Breast epithelium (tissue), 4 donors: Measurements from ENCODE around the gene INHBB. TPM values are rescaled to one million over a fixed set of nuclear protein-coding genes. Genes with fewer than 3 reads are reported as not detected.

ENCODE experiments used
- DNase-seq, 2 donors: peaks; one replicate each; pipeline ENCODE4 v3.0.0-alpha.2; 2019; ENCODE audit warnings: low spot score in 2 of 2
- H3K27ac ChIP-seq, 2 donors: fragments of 200-600 bp; sonication (generic) in 1 of 2; one replicate each; pipeline ENCODE4 v1.5.1; 2016 to 2019; ENCODE audit warnings: mild to moderate bottlenecking in 1 of 2
- H3K27me3 ChIP-seq, 2 donors: fragments of 200-600 bp; sonication (generic) in 1 of 2; one replicate each; pipeline versions ENCODE4 v1.5.1 to v1.6.0; 2017 to 2019; ENCODE audit warnings: control low read depth in 1 of 2, mild to moderate bottlenecking in 1 of 2
- H3K36me3 ChIP-seq: fragments of 200-600 bp; one replicate; pipeline ENCODE4 v1.5.1; 2019
- H3K4me1 ChIP-seq, 2 donors: fragments of 200-600 bp; sonication (generic); one replicate each; pipeline ENCODE4 v1.5.1; 2016 to 2019; ENCODE audit warnings: control low read depth in 1 of 2
- H3K4me3 ChIP-seq, 3 donors: fragments of 200-600 bp; sonication (generic); 1 replicate in 2 of 3; 2 replicates in 1 of 3; pipeline ENCODE4 v1.5.1; 2016 to 2019; ENCODE audit warnings: mild to moderate bottlenecking in 3 of 3, moderate library complexity in 2 of 3
- H3K9me3 ChIP-seq, 2 donors: fragments of 200-600 bp; sonication (generic) in 1 of 2; one replicate each; pipeline ENCODE4 v1.5.1; 2016 to 2019; ENCODE audit warnings: control low read depth in 1 of 2
- CTCF ChIP-seq, 3 donors: fragments of 450-650 bp; IDR thresholded peaks; one replicate each; pipeline ENCODE4 v1.5.1; 2016 to 2017; ENCODE audit warnings: antibody characterized with exemption in 3 of 3, mild to moderate bottlenecking in 3 of 3, moderate library complexity in 3 of 3
- POLR2A ChIP-seq: fragments of 450-650 bp; IDR thresholded peaks from one replicate; pipeline ENCODE4 v1.6.1; 2016; ENCODE audit warnings: antibody characterized with exemption, mild to moderate bottlenecking, moderate library complexity
- POLR2AphosphoS5 ChIP-seq, 3 donors: sonication (generic); formaldehyde crosslinking; IDR thresholded peaks; one replicate each; pipeline ENCODE4 v1.6.1; 2017; ENCODE audit warnings: antibody characterized with exemption in 3 of 3
- intact Hi-C: fragments of 100-400 bp; cut with DNase I; formaldehyde crosslinking; loops from one replicate; pipeline ENCODE4 v1.15.1; 2023; ENCODE audit warnings: low total_unique reads
- total RNA-seq, 3 donors: library from RNA; depleted of rRNA; stranded (reverse); fragments of >200 nt; gene quantifications; one replicate each; pipeline ENCODE4 v1.1.0, GENCODE V29; 2016

INHBB gene
- total RNA-seq, 3 donors from 2014 or later, result 35.0 to 60.6 (median 42.3) TPM

- no peaks in the 10 kb centered on the region for H3K27me3 ChIP-seq
- no peak for TF ChIP-seq CTCF (IDR thresholded peaks at IDR 0.05)
- TF ChIP-seq POLR2AphosphoS5 (IDR thresholded peaks at IDR 0.05), result no peak
- TF ChIP-seq POLR2A, result no peak
- no peaks in the 10 kb centered on the region for H3K4me1 ChIP-seq
- no peak overlapping the region for H3K27ac ChIP-seq
- no peaks in the 10 kb centered on the region for H3K36me3 ChIP-seq
- intact Hi-C loops, result no loop called here
- H3K4me3 ChIP-seq, result no peak overlapping the region
- DNase-seq, result no peak
- H3K9me3 ChIP-seq, result no peaks in the 10 kb centered on the region
Measured at GRCh38 chr2:120371969-120372625, 26.2 kb downstream of the INHBB start.

DNA sequence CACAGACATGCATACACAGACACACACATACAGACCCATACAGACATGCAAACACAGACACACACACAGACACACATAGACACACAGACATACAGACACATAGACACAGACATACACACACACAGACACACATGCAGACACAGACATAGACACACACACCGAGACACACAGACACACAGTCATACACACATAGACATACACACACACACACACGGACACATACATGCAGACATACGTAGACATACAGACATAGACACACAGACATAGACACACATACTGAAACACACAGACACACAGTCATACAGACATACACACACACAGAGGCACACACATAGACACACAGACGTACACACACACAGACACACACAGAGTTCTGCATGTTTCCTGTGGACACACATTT lies 26.9 kb downstream of the INHBB start:
- TF ChIP-seq POLR2A (no peak), CTCF (IDR thresholded peaks at IDR 0.05) (no peak), POLR2AphosphoS5 (IDR thresholded peaks at IDR 0.05) (no peak)
- Histone ChIP-seq H3K9me3 (no peaks in the 10 kb centered on the region), H3K4me3 (no peak overlapping the region), H3K4me1 (no peaks in the 10 kb centered on the region), H3K27me3 (no peaks in the 10 kb centered on the region), H3K27ac (no peak overlapping the region), H3K36me3 (no peaks in the 10 kb centered on the region)
- intact Hi-C loops, result no loop called here
- no peak for DNase-seq

- no peak for DNase-seq
Measured at GRCh38 chr2:120373424-120373823, 27.5 kb downstream of the INHBB start.

DNA sequence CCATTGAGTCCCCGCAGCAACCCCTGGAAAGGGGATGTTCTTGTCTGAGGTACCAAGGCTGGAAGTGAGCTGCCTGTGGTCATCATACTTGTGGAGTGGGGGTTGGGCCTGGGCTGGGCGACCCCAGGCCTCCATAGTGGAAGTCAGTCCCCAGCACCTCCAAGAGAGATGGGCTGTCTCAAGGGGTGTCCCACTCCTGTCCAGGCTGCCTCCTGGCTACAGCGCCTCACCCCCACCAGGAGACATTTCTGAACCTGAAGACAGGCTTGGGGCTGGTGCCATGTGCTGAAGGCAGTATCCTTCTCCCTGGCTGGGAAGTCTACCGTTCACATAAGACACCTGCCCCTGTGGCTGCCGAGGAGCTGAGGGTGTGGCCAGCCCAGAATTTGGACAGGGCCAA lies 28.9 kb downstream of the INHBB start:
- TF ChIP-seq POLR2A (no peak), POLR2AphosphoS5 (IDR thresholded peaks at IDR 0.05) (no peak), CTCF (IDR thresholded peaks at IDR 0.05) (no peak)
- no peaks in the 10 kb centered on the region for H3K27me3 ChIP-seq
- no peak overlapping the region for H3K4me3 ChIP-seq
- no peak for DNase-seq
- no peaks in the 10 kb centered on the region for H3K36me3 ChIP-seq
- no peaks in the 10 kb centered on the region for H3K4me1 ChIP-seq
- no peak overlapping the region for H3K27ac ChIP-seq
- no peaks in the 10 kb centered on the region for H3K9me3 ChIP-seq
- intact Hi-C loops, result no loop called here

More at GRCh38 chr2:120373424-120373823, 27.5 kb downstream of the INHBB start:
- H3K4me3 ChIP-seq, result no peak overlapping the region
- H3K36me3 ChIP-seq, result no peaks in the 10 kb centered on the region
- no peaks in the 10 kb centered on the region for H3K4me1 ChIP-seq
- H3K9me3 ChIP-seq, result no peaks in the 10 kb centered on the region
- H3K27me3 ChIP-seq, result no peaks in the 10 kb centered on the region
- intact Hi-C loops, result no loop called here
- no peak overlapping the region for H3K27ac ChIP-seq
- TF ChIP-seq CTCF (IDR thresholded peaks at IDR 0.05), result no peak
- TF ChIP-seq POLR2AphosphoS5 (IDR thresholded peaks at IDR 0.05), result no peak

DNA sequence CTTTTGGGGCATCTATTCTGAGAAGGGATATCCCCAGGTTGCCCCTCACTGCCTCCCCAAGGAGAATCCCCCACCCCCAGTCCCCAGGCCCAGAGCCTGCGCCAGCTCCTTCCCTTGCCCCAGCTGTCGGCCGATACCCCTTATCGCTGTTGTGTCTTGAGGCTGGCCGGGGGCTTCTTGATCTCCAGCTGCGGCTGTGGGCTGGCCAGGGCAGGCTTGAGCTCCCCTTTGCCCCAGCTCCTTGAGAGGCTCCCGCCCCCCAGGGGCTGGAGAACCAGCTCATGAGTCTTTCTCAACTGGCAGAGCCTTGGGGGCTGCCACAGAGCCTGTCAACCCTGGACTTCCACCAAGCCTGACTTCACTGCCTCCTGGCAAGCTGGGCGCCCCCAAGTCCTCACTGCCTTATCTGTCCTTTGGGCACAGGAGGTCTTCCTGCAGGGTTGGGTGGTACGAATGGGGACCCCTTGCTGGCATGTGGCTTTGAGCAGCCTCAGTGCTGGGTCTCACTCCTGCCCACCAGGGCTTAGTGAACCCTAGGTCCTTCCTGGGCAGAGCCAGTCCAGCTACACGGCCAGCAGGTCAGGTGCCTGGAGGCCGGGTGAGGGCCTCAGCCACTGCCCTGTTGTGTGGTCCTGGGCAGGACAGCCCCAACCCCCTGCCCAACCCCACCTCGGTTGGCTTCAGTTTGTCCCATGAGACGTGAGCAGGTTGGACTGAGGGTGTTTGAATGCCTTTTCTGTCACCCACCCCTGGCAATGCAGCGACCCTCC lies 29.5 kb downstream of the INHBB start:
- no peak for TF ChIP-seq CTCF (IDR thresholded peaks at IDR 0.05)
- TF ChIP-seq POLR2A, result no peak
- no peak for TF ChIP-seq POLR2AphosphoS5 (IDR thresholded peaks at IDR 0.05)
- Histone ChIP-seq H3K4me3 (no peak overlapping the region), H3K36me3 (no peaks in the 10 kb centered on the region), H3K27ac (no peak overlapping the region), H3K27me3 (no peaks in the 10 kb centered on the region), H3K4me1 (no peaks in the 10 kb centered on the region), H3K9me3 (no peaks in the 10 kb centered on the region)
- DNase-seq, result no peak
- intact Hi-C loops, result no loop called here
